ENCODE data around the gene CYP2D6. TPM values are rescaled to one million over a fixed set of nuclear protein-coding genes. Genes with fewer than 3 reads are reported as not detected.
"Not testable (repeated sequence)": the region's sequence is repeated elsewhere in the genome, so short reads cannot be mapped to it uniquely, and the experiment has no call there.

Gene CYP2D6
- total and polyA plus RNA-seq, 10 of the 15 experiments (the other 5 are each of a cell fraction or from before 2014, with no cell fraction given): 0.08 to 1.4 (median 0.39) TPM

- TF ChIP-seq ZNF687 (IDR thresholded peaks at IDR 0.05): no peak
- TF ChIP-seq SMAD1 (IDR thresholded peaks at IDR 0.05; ENCODE audit: low read depth, partially characterized antibody): no peak
These were observed 12.3 kb upstream of the CYP2D6 start (continued) for GRCh38 chr22:42142771-42143461.

- DNase-seq (ENCODE audit: low read depth, low spot score); H3K79me2 ChIP-seq (ENCODE audit: control insufficient read depth, insufficient read depth, low read length); H3K27ac ChIP-seq (ENCODE audit: control insufficient read depth, insufficient read depth); CTCF ChIA-PET; H3K9me3 ChIP-seq (replicated peaks; ENCODE audit: control insufficient read depth, insufficient read depth, low read length); RAD21 ChIA-PET (ENCODE audit: unreplicated experiment); H3K4me3 ChIP-seq; H3K36me3 ChIP-seq (ENCODE audit: control insufficient read depth in 2 of 2, insufficient read depth in 2 of 2, low read length in 1 of 2); ATAC-seq; H3K4me2 ChIP-seq (ENCODE audit: control insufficient read depth, insufficient read depth); H3K9ac ChIP-seq (ENCODE audit: control insufficient read depth, insufficient read depth, low read length); H3K4me1 ChIP-seq (ENCODE audit: control insufficient read depth, insufficient read depth, low read length); H3K27me3 ChIP-seq (replicated peaks in 1 of 2; ENCODE audit: control insufficient read depth in 2 of 2, insufficient read depth in 2 of 2, low read length in 1 of 2); H4K20me1 ChIP-seq (ENCODE audit: control insufficient read depth, insufficient read depth); FAIRE-seq; H2AFZ ChIP-seq (ENCODE audit: control insufficient read depth, low read depth, low read length); BruUV-seq (replicated peaks); POLR2A ChIA-PET; intact Hi-C loops (cut with micrococcal nuclease; ENCODE audit: unreplicated experiment); in situ Hi-C loops (cut with MboI); SMC1A ChIA-PET (ENCODE audit: uncharacterized antibody, unreplicated experiment): not testable (repeated sequence)
- WGBS (ENCODE audit: insufficient coverage, insufficient replicate concordance, low lambda C conversion rate, missing lambda C conversion rate): 82% methylated on average over 24 of the region's 24 CpGs
These were observed 10.9 kb upstream of the CYP2D6 start for GRCh38 chr22:42141307-42142057.

GRCh38 chr22:42140153-42140552 is 9.5 kb upstream of the CYP2D6 start:
- H2AFZ ChIP-seq (ENCODE audit: control insufficient read depth, low read depth, low read length); DNase-seq (ENCODE audit: low read depth, low spot score); H3K4me2 ChIP-seq (ENCODE audit: control insufficient read depth, insufficient read depth); in situ Hi-C loops (cut with MboI); H3K27me3 ChIP-seq (replicated peaks in 1 of 2; ENCODE audit: control insufficient read depth in 2 of 2, insufficient read depth in 2 of 2, low read length in 1 of 2); POLR2A ChIA-PET; intact Hi-C loops (cut with micrococcal nuclease; ENCODE audit: unreplicated experiment); H3K36me3 ChIP-seq (ENCODE audit: control insufficient read depth in 2 of 2, insufficient read depth in 2 of 2, low read length in 1 of 2); H3K9ac ChIP-seq (ENCODE audit: control insufficient read depth, insufficient read depth, low read length); SMC1A ChIA-PET (ENCODE audit: uncharacterized antibody, unreplicated experiment); CTCF ChIA-PET; H3K9me3 ChIP-seq (replicated peaks; ENCODE audit: control insufficient read depth, insufficient read depth, low read length); H3K27ac ChIP-seq (ENCODE audit: control insufficient read depth, insufficient read depth); H4K20me1 ChIP-seq (ENCODE audit: control insufficient read depth, insufficient read depth); H3K4me1 ChIP-seq (ENCODE audit: control insufficient read depth, insufficient read depth, low read length); ATAC-seq; BruUV-seq (replicated peaks); FAIRE-seq; RAD21 ChIA-PET (ENCODE audit: unreplicated experiment); H3K79me2 ChIP-seq (ENCODE audit: control insufficient read depth, insufficient read depth, low read length); H3K4me3 ChIP-seq: not testable (repeated sequence)
- whole genome bisulfite sequencing (ENCODE audit: insufficient coverage, insufficient replicate concordance, low lambda C conversion rate, missing lambda C conversion rate): 89% methylated on average over 11 of the region's 17 CpGs

GRCh38 chr22:42139508-42139907 is 8.9 kb upstream of the CYP2D6 start:
- H4K20me1 ChIP-seq (ENCODE audit: control insufficient read depth, insufficient read depth); H3K79me2 ChIP-seq (ENCODE audit: control insufficient read depth, insufficient read depth, low read length); CTCF ChIA-PET; H3K4me1 ChIP-seq (ENCODE audit: control insufficient read depth, insufficient read depth, low read length); H3K27ac ChIP-seq (ENCODE audit: control insufficient read depth, insufficient read depth); H3K4me2 ChIP-seq (ENCODE audit: control insufficient read depth, insufficient read depth); H3K9me3 ChIP-seq (replicated peaks; ENCODE audit: control insufficient read depth, insufficient read depth, low read length); intact Hi-C loops (cut with micrococcal nuclease; ENCODE audit: unreplicated experiment); H3K36me3 ChIP-seq (ENCODE audit: control insufficient read depth in 2 of 2, insufficient read depth in 2 of 2, low read length in 1 of 2); H3K4me3 ChIP-seq; ATAC-seq; FAIRE-seq; RAD21 ChIA-PET (ENCODE audit: unreplicated experiment); H3K9ac ChIP-seq (ENCODE audit: control insufficient read depth, insufficient read depth, low read length); DNase-seq (ENCODE audit: low read depth, low spot score); H2AFZ ChIP-seq (ENCODE audit: control insufficient read depth, low read depth, low read length); in situ Hi-C loops (cut with MboI); H3K27me3 ChIP-seq (replicated peaks in 1 of 2; ENCODE audit: control insufficient read depth in 2 of 2, insufficient read depth in 2 of 2, low read length in 1 of 2); BruUV-seq (replicated peaks): not testable (repeated sequence)
- WGBS (ENCODE audit: insufficient coverage, insufficient replicate concordance, low lambda C conversion rate, missing lambda C conversion rate): 75% methylated on average over 7 of the region's 7 CpGs
- POLR2A ChIA-PET: interaction anchor here (0.6 kb wide), 1 partner anchor 287 kb away, joined by 5 read pairs; no protein-coding TSS in a partner anchor
- SMC1A ChIA-PET (ENCODE audit: uncharacterized antibody, unreplicated experiment): interaction anchor here (1.3 kb wide), 1 partner anchor 110 kb away, joined by 3 read pairs; no protein-coding TSS in a partner anchor

Measured in GM12878 (cell line).